ENCODE measurements around the gene EVC. TPM values are rescaled to one million over a fixed set of nuclear protein-coding genes. Genes with fewer than 3 reads are reported as not detected.

The EVC gene
- 38.3 and 64.7 TPM in 2 replicates for total RNA-seq

DNA sequence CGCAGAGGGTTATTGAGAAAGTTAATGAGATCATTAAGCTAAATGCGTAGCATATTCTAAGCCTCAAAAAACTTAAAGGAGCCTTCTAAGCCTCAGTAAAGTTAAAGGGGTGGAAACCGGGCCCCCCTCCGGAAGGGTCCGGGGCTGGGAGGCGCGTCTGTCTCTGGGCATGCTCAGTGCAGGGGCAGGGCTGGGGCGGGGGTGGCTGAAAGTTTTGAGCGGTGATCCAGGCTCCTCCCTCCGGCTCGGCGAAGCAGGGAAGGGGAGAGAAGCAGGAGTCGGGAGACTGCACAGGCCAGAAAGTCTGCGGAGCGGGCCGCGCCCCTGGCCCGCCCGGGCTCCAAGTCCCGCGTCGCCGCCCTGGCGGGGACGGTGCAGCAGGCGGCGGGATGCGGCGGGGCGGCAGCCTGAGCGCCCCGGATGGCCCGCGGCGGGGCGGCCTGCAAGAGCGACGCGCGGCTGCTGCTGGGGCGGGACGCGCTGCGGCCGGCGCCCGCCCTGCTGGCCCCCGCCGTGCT, at the start of gene EVC:
Gene EVC (plus strand): TSS at position 241 of the 518 bp plus-strand sequence. CDS start 180 bp downstream, at position 421.

DNA sequence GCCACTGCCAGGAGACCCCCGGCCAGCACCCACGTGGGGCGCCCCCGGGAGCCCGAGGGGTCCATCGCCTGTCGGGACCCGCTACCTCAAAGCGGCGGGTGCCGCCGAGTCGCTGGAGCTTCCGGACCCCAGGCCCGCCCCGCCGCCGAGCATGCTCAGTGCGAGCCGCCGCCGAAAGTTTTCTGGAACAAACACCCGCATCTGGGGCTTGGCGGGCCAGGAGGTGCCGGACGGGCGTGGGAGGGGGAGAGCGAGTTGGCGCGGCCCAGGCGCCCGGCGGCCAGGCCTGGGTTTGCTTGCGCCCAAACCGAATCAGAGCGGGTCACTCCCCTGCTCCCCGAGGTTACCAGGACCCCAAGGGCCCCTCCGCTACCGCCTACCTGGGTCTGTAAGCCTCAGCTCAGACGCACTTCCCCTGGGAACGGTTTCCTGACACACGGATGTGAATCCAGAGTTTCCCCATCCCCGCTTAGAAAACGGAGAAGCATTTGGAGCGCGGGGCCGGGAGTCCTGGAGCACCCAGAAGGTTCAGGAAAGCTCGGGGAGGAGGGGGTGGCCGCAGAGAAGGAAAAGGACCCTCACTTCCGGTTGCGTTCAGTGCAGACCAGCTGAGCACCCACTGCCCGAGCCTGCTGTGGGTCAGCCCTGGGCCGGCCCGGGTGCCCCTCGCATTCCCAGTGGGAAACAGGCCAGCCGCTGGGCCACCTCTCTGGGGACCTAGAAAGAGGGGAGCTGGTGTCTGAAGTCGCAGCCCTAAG, 2.4 kb upstream of the EVC start, which contains the start of gene EVC2:
Gene EVC2 (minus strand): TSS at position 111 of the 758 bp plus-strand sequence. CDS start 46 bp downstream, at position 65.

Other genes with a start within 250 kb of the EVC start
- gene EVC2, start 2.6 kb upstream of the EVC start, total RNA-seq: 12.2 and 16.0 TPM in 2 replicates
- gene CRMP1, start 181.9 kb downstream of the EVC start, total RNA-seq: under 0.01 TPM in 1 of 2 replicates, not detected in the other